ENCODE measurements around the gene OLFM1. TPM values are rescaled to one million over a fixed set of nuclear protein-coding genes. Genes with fewer than 3 reads are reported as not detected.

Gene OLFM1
- total RNA-seq, 1 donor = 0.81 TPM

DNA sequence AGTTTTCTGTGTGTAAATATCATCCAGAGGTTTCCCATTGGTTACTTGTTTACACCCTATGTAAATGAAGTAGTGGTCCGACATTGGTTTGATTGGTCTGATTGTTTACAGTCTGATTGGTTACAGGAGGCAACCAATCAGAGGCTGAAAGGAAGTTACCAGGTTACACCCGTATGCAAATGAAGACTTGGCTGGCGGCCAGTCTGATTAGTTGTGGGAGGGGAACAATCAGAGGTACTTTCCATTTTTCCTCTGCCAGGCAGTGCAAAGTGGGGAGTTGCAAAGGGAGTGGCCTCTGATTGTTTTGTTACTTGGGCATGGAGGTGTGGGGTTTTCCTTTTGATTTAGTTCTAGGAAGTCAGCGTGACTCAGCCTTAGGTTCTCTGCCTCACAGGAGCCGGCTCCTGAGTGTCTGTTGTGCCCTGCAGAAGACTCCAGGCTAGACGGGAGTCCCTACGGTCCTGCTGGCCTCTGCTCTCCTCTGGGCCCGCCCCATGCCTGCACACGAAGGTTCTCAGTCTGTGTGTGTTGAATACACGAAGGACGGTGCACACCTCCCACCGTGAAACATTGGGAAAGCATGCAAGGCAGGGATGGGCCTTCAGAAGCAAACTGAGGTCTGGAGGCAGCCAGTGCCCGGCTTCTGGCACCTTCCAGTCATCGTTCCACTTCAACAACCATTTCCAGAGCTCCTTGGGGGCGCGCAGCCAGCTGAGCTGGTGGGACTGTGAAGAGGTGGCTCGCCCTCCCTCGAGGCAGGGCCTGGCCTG, 42.9 kb downstream of the OLFM1 start:
- no peak overlapping the region for H3K4me3 ChIP-seq (ENCODE audit: low read depth, low read length)
- DNase-seq (ENCODE audit: low read depth) = no peak
- TF ChIP-seq, protein P1, sequence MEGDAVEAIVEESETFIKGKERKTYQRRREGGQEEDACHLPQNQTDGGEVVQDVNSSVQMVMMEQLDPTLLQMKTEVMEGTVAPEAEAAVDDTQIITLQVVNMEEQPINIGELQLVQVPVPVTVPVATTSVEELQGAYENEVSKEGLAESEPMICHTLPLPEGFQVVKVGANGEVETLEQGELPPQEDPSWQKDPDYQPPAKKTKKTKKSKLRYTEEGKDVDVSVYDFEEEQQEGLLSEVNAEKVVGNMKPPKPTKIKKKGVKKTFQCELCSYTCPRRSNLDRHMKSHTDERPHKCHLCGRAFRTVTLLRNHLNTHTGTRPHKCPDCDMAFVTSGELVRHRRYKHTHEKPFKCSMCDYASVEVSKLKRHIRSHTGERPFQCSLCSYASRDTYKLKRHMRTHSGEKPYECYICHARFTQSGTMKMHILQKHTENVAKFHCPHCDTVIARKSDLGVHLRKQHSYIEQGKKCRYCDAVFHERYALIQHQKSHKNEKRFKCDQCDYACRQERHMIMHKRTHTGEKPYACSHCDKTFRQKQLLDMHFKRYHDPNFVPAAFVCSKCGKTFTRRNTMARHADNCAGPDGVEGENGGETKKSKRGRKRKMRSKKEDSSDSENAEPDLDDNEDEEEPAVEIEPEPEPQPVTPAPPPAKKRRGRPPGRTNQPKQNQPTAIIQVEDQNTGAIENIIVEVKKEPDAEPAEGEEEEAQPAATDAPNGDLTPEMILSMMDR (IDR thresholded peaks at IDR 0.05; ENCODE audit: insufficient read depth, low read length) = no peak

DNA sequence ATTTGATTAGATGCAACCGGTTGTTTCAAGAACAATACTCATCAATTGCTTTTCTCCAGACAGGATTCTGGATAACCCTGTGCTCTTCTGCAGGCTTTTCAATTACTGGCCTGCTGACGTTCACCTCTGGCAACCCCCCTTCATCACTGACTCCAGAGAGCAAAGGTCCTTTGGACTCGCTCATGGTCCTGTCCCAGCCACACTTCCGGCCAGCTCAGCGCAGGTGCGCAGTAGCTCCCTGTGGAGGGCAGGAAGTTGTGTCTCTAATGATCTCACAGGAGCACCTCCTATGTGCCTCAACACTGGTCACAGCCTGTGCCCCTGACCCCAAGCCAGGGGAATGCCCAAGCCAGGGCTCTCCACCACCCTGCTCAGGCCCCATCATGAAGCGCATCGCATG, 44.0 kb downstream of the OLFM1 start:
- H3K4me3 ChIP-seq (ENCODE audit: low read depth, low read length) = no peak overlapping the region
- TF ChIP-seq, protein P1 (IDR thresholded peaks at IDR 0.05; ENCODE audit: insufficient read depth, low read length) = no peak
- DNase-seq (ENCODE audit: low read depth) = no peak

- TF ChIP-seq, protein P1 (IDR thresholded peaks at IDR 0.05; ENCODE audit: insufficient read depth, low read length) = no peak
- no peak overlapping the region for H3K4me3 ChIP-seq (ENCODE audit: low read depth, low read length)
- DNase-seq (ENCODE audit: low read depth) = no peak
Measured at GRCh38 chr9:135132008-135132407, 44.5 kb downstream of the OLFM1 start.

DNA sequence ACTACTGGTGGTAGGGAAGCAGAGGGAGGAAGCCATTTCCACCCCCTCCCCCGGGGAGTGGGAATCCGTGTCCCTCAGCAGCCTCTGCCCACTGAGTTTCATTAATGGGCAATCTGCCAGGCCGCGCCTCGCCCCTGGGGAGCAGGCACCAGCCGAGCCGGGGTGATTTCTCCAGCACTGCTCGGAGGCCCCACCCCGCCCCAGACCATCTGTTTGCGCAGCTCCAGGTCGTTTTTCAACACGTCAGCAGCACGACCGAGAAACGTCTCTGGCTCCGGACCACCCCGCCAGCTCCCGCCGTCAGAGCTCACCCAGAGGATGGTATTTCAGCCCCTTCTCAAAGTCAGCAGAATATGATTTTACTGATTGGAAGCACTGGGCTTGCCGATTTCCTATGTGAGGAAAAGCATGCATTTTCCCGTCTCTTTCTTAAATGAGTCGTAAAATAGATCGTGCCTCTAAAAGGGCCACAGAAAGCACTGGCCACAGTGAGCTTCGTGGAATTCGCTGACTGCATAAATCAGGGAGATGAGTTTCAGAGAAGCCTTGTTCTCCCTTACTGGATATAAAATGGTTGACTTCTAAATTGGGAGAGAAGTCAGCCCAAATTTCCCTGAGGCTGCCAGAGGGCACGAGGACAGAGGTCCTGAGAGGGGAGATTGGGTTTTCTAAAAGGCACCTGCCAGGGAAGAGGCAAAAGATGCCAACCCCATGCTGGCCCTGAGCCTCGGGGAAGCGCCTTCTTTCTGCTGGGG, 47.0 kb downstream of the OLFM1 start:
- no peak overlapping the region for H3K4me3 ChIP-seq (ENCODE audit: low read depth, low read length)
- TF ChIP-seq, protein P1 (IDR thresholded peaks at IDR 0.05; ENCODE audit: insufficient read depth, low read length) = no peak
- DNase-seq (ENCODE audit: low read depth) = no peak

- DNase-seq (ENCODE audit: low read depth) = no peak
- TF ChIP-seq, protein P1 (IDR thresholded peaks at IDR 0.05; ENCODE audit: insufficient read depth, low read length) = no peak
- H3K4me3 ChIP-seq (ENCODE audit: low read depth, low read length) = no peak overlapping the region
Measured at GRCh38 chr9:135135171-135135928, 47.9 kb downstream of the OLFM1 start.

DNA sequence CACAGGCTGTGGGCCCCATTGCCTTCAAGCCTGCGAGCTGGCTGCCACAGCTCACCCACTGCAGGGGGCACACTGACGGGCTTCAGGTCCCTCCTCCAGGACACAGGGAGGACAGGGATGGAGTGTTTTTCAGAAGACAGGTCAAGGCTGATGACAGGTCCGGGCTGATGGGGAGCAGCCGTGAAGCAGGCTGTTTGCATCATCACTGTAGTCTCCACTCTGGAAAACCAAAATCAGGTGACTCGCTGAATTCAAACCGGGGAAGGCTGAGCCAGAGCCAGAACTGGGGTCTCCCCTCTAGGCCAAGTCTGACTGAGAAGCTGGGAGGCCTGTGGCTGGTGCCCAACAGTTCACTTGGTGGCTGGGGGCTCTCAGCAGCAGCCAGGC, 48.5 kb downstream of the OLFM1 start:
- no peak overlapping the region for H3K4me3 ChIP-seq (ENCODE audit: low read depth, low read length)

More for the DNA sequence above, 48.5 kb downstream of the OLFM1 start:
- DNase-seq (ENCODE audit: low read depth) = no peak
- TF ChIP-seq, protein P1 (IDR thresholded peaks at IDR 0.05; ENCODE audit: insufficient read depth, low read length) = no peak
